Neural crest cell (in vitro differentiated cells): ENCODE measurements around the gene RNU1-1. TPM values are rescaled to one million over a fixed set of nuclear protein-coding genes. Genes with fewer than 3 reads are reported as not detected.
"Not testable (repeated sequence)": the region's sequence is repeated elsewhere in the genome, so short reads cannot be mapped to it uniquely, and the experiment has no call there.

Experiments used
- DNase-seq: peaks from one replicate; pipeline ENCODE4 v3.0.0; 2021; ENCODE audit warnings: low read depth, mixed read lengths, low spot score
- H3K27ac Mint-ChIP-seq: one replicate; pipeline ENCODE4 v1.8.0; 2021; ENCODE audit warnings: mild to moderate bottlenecking, mixed read lengths; ENCODE audit not compliant: unreplicated experiment
- H3K27me3 Mint-ChIP-seq: 2 replicates; pipeline ENCODE4 v1.8.0; 2021; ENCODE audit warnings: low read depth, mild to moderate bottlenecking, mixed read lengths
- H3K36me3 Mint-ChIP-seq: 2 replicates; pipeline ENCODE4 v1.8.0; 2021; ENCODE audit warnings: low read depth, mild to moderate bottlenecking, mixed read lengths
- H3K4me1 Mint-ChIP-seq: 2 replicates; pipeline ENCODE4 v1.8.0; 2021; ENCODE audit warnings: mixed read lengths
- H3K4me3 Mint-ChIP-seq: one replicate; pipeline ENCODE4 v1.8.0; 2021; ENCODE audit warnings: mild to moderate bottlenecking, mixed read lengths
- H3K9me3 Mint-ChIP-seq: 2 replicates; pipeline ENCODE4 v1.8.0; 2021; ENCODE audit warnings: mixed read lengths
- CTCF ChIP-seq: fragments of 200-600 bp; sonication (generic); conservative IDR thresholded peaks from 2 replicates; pipeline ENCODE4 v1.5.0; 2021; ENCODE audit warnings: antibody characterized with exemption, mild to moderate bottlenecking
- total RNA-seq: library from RNA; stranded (reverse); gene quantifications from 2 replicates; pipeline ENCODE4 v1.2.1, GENCODE V29; 2021

Gene RNU1-1
- total RNA-seq, 1 donor from 2014 or later = 3,042 TPM

- H3K27me3 Mint-ChIP-seq = peaks cover 67% of the 10 kb centered on the region
- not testable (repeated sequence) for H3K27ac Mint-ChIP-seq, H3K9me3 Mint-ChIP-seq, H3K4me3 Mint-ChIP-seq, DNase-seq, H3K36me3 Mint-ChIP-seq
- peaks cover 18% of the 10 kb centered on the region for H3K4me1 Mint-ChIP-seq
Observed at GRCh38 chr1:16535898-16536297, 21.8 kb upstream of the RNU1-1 start.

- not testable (repeated sequence) for H3K36me3 Mint-ChIP-seq, H3K9me3 Mint-ChIP-seq, H3K27ac Mint-ChIP-seq, DNase-seq
- peak overlapping the region; percentile 91 for H3K4me3 Mint-ChIP-seq
- peaks cover 66% of the 10 kb centered on the region for H3K27me3 Mint-ChIP-seq
- H3K4me1 Mint-ChIP-seq = peaks cover 16% of the 10 kb centered on the region
Observed at GRCh38 chr1:16535487-16535886, 21.4 kb upstream of the RNU1-1 start.

GRCh38 chr1:16534829-16535456 lies 20.9 kb upstream of the RNU1-1 start:
- Mint-ChIP-seq H3K27me3 (peaks cover 65% of the 10 kb centered on the region), H3K4me3 (peak overlapping the region; percentile 91), H3K4me1 (peaks cover 13% of the 10 kb centered on the region)
- H3K27ac Mint-ChIP-seq, H3K36me3 Mint-ChIP-seq, H3K9me3 Mint-ChIP-seq: not testable (repeated sequence)
- peak; percentile 83 for DNase-seq

- Mint-ChIP-seq H3K4me1 (peaks cover 13% of the 10 kb centered on the region), H3K4me3 (peak overlapping the region; percentile 91), H3K27me3 (peaks cover 70% of the 10 kb centered on the region)
- not testable (repeated sequence) for H3K27ac Mint-ChIP-seq, DNase-seq, H3K9me3 Mint-ChIP-seq, H3K36me3 Mint-ChIP-seq
Observed at GRCh38 chr1:16534239-16534828, 20.2 kb upstream of the RNU1-1 start.

GRCh38 chr1:16532235-16532991 lies 18.3 kb upstream of the RNU1-1 start:
- Mint-ChIP-seq H3K4me1 (peaks cover 13% of the 10 kb centered on the region), H3K27me3 (peaks cover 76% of the 10 kb centered on the region), H3K4me3 (peak overlapping the region; percentile 87)
- not testable (repeated sequence) for DNase-seq, H3K27ac Mint-ChIP-seq, H3K36me3 Mint-ChIP-seq, H3K9me3 Mint-ChIP-seq
- peak; percentile 26 for TF ChIP-seq CTCF

GRCh38 chr1:16528338-16528737 lies 14.3 kb upstream of the RNU1-1 start:
- H3K27me3 Mint-ChIP-seq = peaks cover 68% of the 10 kb centered on the region
- DNase-seq, H3K4me1 Mint-ChIP-seq, H3K4me3 Mint-ChIP-seq, H3K27ac Mint-ChIP-seq, H3K36me3 Mint-ChIP-seq, H3K9me3 Mint-ChIP-seq: not testable (repeated sequence)

- H3K4me3 Mint-ChIP-seq, H3K27ac Mint-ChIP-seq: not testable (repeated sequence)
- peaks cover 71% of the 10 kb centered on the region for H3K27me3 Mint-ChIP-seq
Observed at GRCh38 chr1:16525769-16526168, 11.7 kb upstream of the RNU1-1 start.

GRCh38 chr1:16521679-16522078 lies 7.6 kb upstream of the RNU1-1 start:
- not testable (repeated sequence) for H3K4me1 Mint-ChIP-seq, H3K36me3 Mint-ChIP-seq, H3K9me3 Mint-ChIP-seq, DNase-seq, H3K27ac Mint-ChIP-seq
- H3K27me3 Mint-ChIP-seq = peaks cover 82% of the 10 kb centered on the region
- H3K4me3 Mint-ChIP-seq = peak overlapping the region; percentile 18

More at GRCh38 chr1:16525769-16526168, 11.7 kb upstream of the RNU1-1 start:
- H3K4me1 Mint-ChIP-seq, DNase-seq, H3K9me3 Mint-ChIP-seq, H3K36me3 Mint-ChIP-seq: not testable (repeated sequence)

GRCh38 chr1:16521288-16521583 lies 7.2 kb upstream of the RNU1-1 start:
- peaks cover 3% of the 10 kb centered on the region for H3K4me1 Mint-ChIP-seq
- H3K36me3 Mint-ChIP-seq = no peaks in the 10 kb centered on the region
- H3K27me3 Mint-ChIP-seq = peaks cover 80% of the 10 kb centered on the region
- no peak overlapping the region for H3K27ac Mint-ChIP-seq
- H3K4me3 Mint-ChIP-seq = peak overlapping the region; percentile 72
- H3K9me3 Mint-ChIP-seq = no peaks in the 10 kb centered on the region
- no peak for TF ChIP-seq CTCF
- DNase-seq = no peak

- Mint-ChIP-seq H3K27me3 (peaks cover 77% of the 10 kb centered on the region), H3K4me3 (peak overlapping the region; percentile 72)
- H3K9me3 Mint-ChIP-seq, H3K4me1 Mint-ChIP-seq, H3K36me3 Mint-ChIP-seq, H3K27ac Mint-ChIP-seq, DNase-seq: not testable (repeated sequence)
Observed at GRCh38 chr1:16520435-16521287, 6.6 kb upstream of the RNU1-1 start.
